ENCODE results near the gene BTNL8.

DNA sequence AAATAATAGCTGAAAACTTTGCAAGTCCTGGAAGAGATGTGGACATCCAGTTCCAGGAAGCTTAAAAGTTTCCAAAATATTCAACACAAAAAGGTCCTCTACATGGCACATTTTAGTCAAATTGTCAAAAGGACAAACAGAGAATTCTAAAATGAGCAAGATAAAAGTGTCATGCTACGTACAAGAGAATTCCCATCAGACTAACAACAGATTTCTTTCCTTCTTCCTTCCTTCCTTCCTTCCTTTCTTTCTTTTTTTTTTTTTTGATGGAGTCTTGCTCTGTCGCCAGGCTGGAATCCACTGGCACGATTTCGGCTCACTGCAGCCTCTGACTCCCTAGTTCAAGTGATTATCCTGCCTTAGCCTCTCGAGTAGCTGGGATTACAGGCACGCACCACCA lies 39.3 kb downstream of the BTNL8 start:
- TF ChIP-seq EZH2 (IDR thresholded peaks at IDR 0.05; ENCODE audit: insufficient read depth, low read length): no peak
- no peak for TF ChIP-seq CTCF (IDR thresholded peaks at IDR 0.05; ENCODE audit: insufficient read depth, low read depth, low read length)
